ENCODE data around the gene SP1. TPM values are rescaled to one million over a fixed set of nuclear protein-coding genes. Genes with fewer than 3 reads are reported as not detected.

The SP1 gene
- 19.4 and 23.3 TPM in 2 replicates for total RNA-seq

GRCh38 chr12:53380104-53380793 is at the start of gene SP1:
TSS of gene SP1 (plus strand) at chr12:53380176. CDS start at chr12:53380292, 116 bp downstream.

GRCh38 chr12:53336181-53336681 is 43.7 kb upstream of the SP1 start, which contains the start of gene SP7:
TSS of gene SP7 (minus strand) at chr12:53336354. CDS start at chr12:53335646, 708 bp downstream.

GRCh38 chr12:53423597-53423996 is 43.6 kb downstream of the SP1 start, which contains the start of gene AMHR2:
TSS of gene AMHR2 (plus strand) at chr12:53423855. CDS start at chr12:53423935, 80 bp downstream.

GRCh38 chr12:53441040-53441833 is 61.3 kb downstream of the SP1 start, which contains the start of gene PRR13:
TSS of gene PRR13 (plus strand) at chr12:53441734. CDS start at chr12:53442715, 981 bp downstream.

GRCh38 chr12:53451661-53452158 is 71.7 kb downstream of the SP1 start, which contains the start of gene PCBP2:
TSS of gene PCBP2 (plus strand) at chr12:53452102. CDS start at chr12:53454801, 2,699 bp downstream.

Other genes with a start within 250 kb of the SP1 start
- gene ZNF740, start 199.5 kb upstream of the SP1 start, total RNA-seq: 14.3 and 16.9 TPM in 2 replicates
- gene CSAD, start 199.3 kb upstream of the SP1 start, total RNA-seq: 8.4 and 11.3 TPM in 2 replicates
- 0.47 and 1.4 TPM in 2 replicates for gene ITGB7, start 172.9 kb upstream of the SP1 start, total RNA-seq
- gene RARG, start 148.0 kb upstream of the SP1 start, total RNA-seq: 32.3 and 35.3 TPM in 2 replicates
- gene ESPL1, start 111.9 kb upstream of the SP1 start, total RNA-seq: 0.86 and 1.9 TPM in 2 replicates
- 1,042 and 1,327 TPM in 2 replicates for gene PFDN5, start 84.6 kb upstream of the SP1 start, total RNA-seq
- gene MYG1, start 80.5 kb upstream of the SP1 start, total RNA-seq: 50.8 and 56.3 TPM in 2 replicates
- gene AAAS, start 58.6 kb upstream of the SP1 start, total RNA-seq: 37.8 and 39.4 TPM in 2 replicates
- gene SP7, start 43.8 kb upstream of the SP1 start, total RNA-seq: not detected in 2 replicates
- not detected in 2 replicates for gene AMHR2, start 43.7 kb downstream of the SP1 start, total RNA-seq
- 14.6 and 27.1 TPM in 2 replicates for gene PRR13, start 61.6 kb downstream of the SP1 start, total RNA-seq
- gene PCBP2, start 71.9 kb downstream of the SP1 start, total RNA-seq: 221 and 306 TPM in 2 replicates
- gene MAP3K12, start 119.3 kb downstream of the SP1 start, total RNA-seq: 43.6 and 47.6 TPM in 2 replicates
- gene TARBP2, start 121.1 kb downstream of the SP1 start, total RNA-seq: 32.4 and 33.4 TPM in 2 replicates
- gene NPFF, start 127.3 kb downstream of the SP1 start, total RNA-seq: not detected in 2 replicates
- 9.8 and 10.6 TPM in 2 replicates for gene ATF7, start 246.2 kb downstream of the SP1 start, total RNA-seq